SKM-1 (cell line): ENCODE results near the gene OVCH1.
"Not testable (repeated sequence)": the region's sequence is repeated elsewhere in the genome, so short reads cannot be mapped to it uniquely, and the experiment has no call there.

Source experiments
- DNase-seq: peaks from one replicate; lab custom pipeline; 2025; ENCODE audit not compliant: unreplicated experiment; lab: John Stamatoyannopoulos, UW

OVCH1 gene

GRCh38 chr12:29414368-29414767 lies 83.1 kb downstream of the OVCH1 start:
- no peak for DNase-seq

- DNase-seq, result no peak
Observed at GRCh38 chr12:29405561-29405960, 91.9 kb downstream of the OVCH1 start.

GRCh38 chr12:29403991-29404390 lies 93.5 kb downstream of the OVCH1 start:
- DNase-seq, result no peak

- no peak for DNase-seq
Observed at GRCh38 chr12:29402437-29402836, 95.0 kb downstream of the OVCH1 start.

- no peak for DNase-seq
Observed at GRCh38 chr12:29398495-29398894, 99.0 kb downstream of the OVCH1 start.

GRCh38 chr12:29396774-29397173 lies 100.7 kb downstream of the OVCH1 start:
- no peak for DNase-seq

GRCh38 chr12:29395356-29395755 lies 102.1 kb downstream of the OVCH1 start:
- DNase-seq, result no peak

GRCh38 chr12:29390419-29390818 lies 107.1 kb downstream of the OVCH1 start:
- not testable (repeated sequence) for DNase-seq

- no peak for DNase-seq
Observed at GRCh38 chr12:29389295-29389919, 108.1 kb downstream of the OVCH1 start.

GRCh38 chr12:29386084-29386680 lies 111.3 kb downstream of the OVCH1 start:
- DNase-seq, result not testable (repeated sequence)

- not testable (repeated sequence) for DNase-seq
Observed at GRCh38 chr12:29385194-29385593, 112.3 kb downstream of the OVCH1 start.

GRCh38 chr12:29382251-29382650 lies 115.2 kb downstream of the OVCH1 start:
- DNase-seq, result no peak

- DNase-seq, result peak; percentile 87
Observed at GRCh38 chr12:29380536-29381523, 116.7 kb downstream of the OVCH1 start, which contains the start of gene ERGIC2. TSS of gene ERGIC2 (minus strand) at chr12:29381172. CDS start at chr12:29371633, 9,539 bp downstream.
